HepG2 (cell line): Measurements from ENCODE around the gene NID1. TPM values are rescaled to one million over a fixed set of nuclear protein-coding genes. Genes with fewer than 3 reads are reported as not detected.

Experiments used
- AKAP8 ChIP-seq: sonication (generic); formaldehyde crosslinking; IDR thresholded peaks from 2 replicates; pipeline ENCODE4 v1.5.1; 2020; ENCODE audit warnings: mild to moderate bottlenecking, missing genetic modification reagents
- CHCHD3 ChIP-seq: sonication (generic); formaldehyde crosslinking; IDR thresholded peaks from 2 replicates; pipeline ENCODE4 v1.8.0; 2022; ENCODE audit warnings: mild to moderate bottlenecking, missing genetic modification reagents, moderate library complexity
- HMG20B ChIP-seq: conservative IDR thresholded peaks from 2 replicates; pipeline ENCODE4 v1.6.1; 2016; ENCODE audit warnings: missing genetic modification reagents, missing compliant biosample characterization
- NFIB ChIP-seq: sonication (generic); formaldehyde crosslinking; IDR thresholded peaks from 2 replicates; pipeline ENCODE4 v1.9.0; 2021; ENCODE audit warnings: missing genetic modification reagents, mild to moderate bottlenecking, borderline replicate concordance
- NR1H2 ChIP-seq: sonication (generic); formaldehyde crosslinking; IDR thresholded peaks from 2 replicates; pipeline ENCODE4 v1.8.1; 2022; ENCODE audit warnings: low read depth, missing genetic modification reagents, borderline replicate concordance
- REXO4 ChIP-seq: sonication (generic); formaldehyde crosslinking; IDR thresholded peaks from 2 replicates; pipeline ENCODE4 v1.8.0; 2022; ENCODE audit warnings: missing genetic modification reagents, mild to moderate bottlenecking, borderline replicate concordance
- SIN3B ChIP-seq: fragments of 150-350 bp; IDR thresholded peaks from 2 replicates; pipeline ENCODE4 v1.6.1; 2014; ENCODE audit warnings: low read length
- SIX4 ChIP-seq: sonication (generic); formaldehyde crosslinking; IDR thresholded peaks from 2 replicates; pipeline ENCODE4 v1.4.0; 2020; ENCODE audit warnings: missing genetic modification reagents
- ZNF10 ChIP-seq: sonication (generic); formaldehyde crosslinking; IDR thresholded peaks from 2 replicates; pipeline ENCODE4 v1.4.0; 2020; ENCODE audit warnings: mild to moderate bottlenecking, low read depth, missing genetic modification reagents, borderline replicate concordance
- ZNF253 ChIP-seq: sonication (generic); formaldehyde crosslinking; IDR thresholded peaks from 2 replicates; pipeline ENCODE4 v1.8.0; 2022; ENCODE audit warnings: mild to moderate bottlenecking, missing genetic modification reagents, borderline replicate concordance
- ZNF326 ChIP-seq: sonication (generic); formaldehyde crosslinking; IDR thresholded peaks from 2 replicates; pipeline ENCODE4 v1.4.0; 2020; ENCODE audit warnings: missing genetic modification reagents, borderline replicate concordance
- ZNF629 ChIP-seq: sonication (generic); formaldehyde crosslinking; conservative IDR thresholded peaks from 2 replicates; pipeline ENCODE4 v1.5.0; 2020; ENCODE audit warnings: missing genetic modification reagents
- polyA plus RNA-seq, 8 experiments: library from polyadenylated mRNA; depleted of rRNA in 3 of 8; stranded (reverse) in 7 of 8; unstranded in 1 of 8; fragments of >200 nt; fragmentation: Illumina TruSeq in 4 of 8; extraction: Trizol in 4 of 8; gene quantifications; 2 replicates each; pipeline versions ENCODE4 v1.2.1 to v1.2.3, GENCODE V29; 2011 to 2016; ENCODE audit warnings: low read depth in 4 of 8, missing spikeins in 1 of 8, mixed read lengths in 1 of 8; ENCODE audit not compliant: insufficient read depth in 1 of 8
- total RNA-seq, 5 experiments: library from RNA; depleted of rRNA; stranded (reverse); fragments of >200 nt; fragmentation: Illumina TruSeq; extraction: Trizol; gene quantifications; 2 replicates each; pipeline ENCODE4 v1.2.3, GENCODE V29; 2016; ENCODE audit warnings: low read depth in 1 of 5
- TF ChIP-seq, protein P1 (sequence below): sonication (generic); formaldehyde crosslinking; IDR thresholded peaks from 2 replicates; pipeline ENCODE4 v1.4.0; 2020; ENCODE audit warnings: low read depth, mild to moderate bottlenecking, missing genetic modification reagents
- TF ChIP-seq, protein P2 (sequence below): sonication (generic); formaldehyde crosslinking; IDR thresholded peaks from 2 replicates; pipeline ENCODE4 v1.4.0; 2020; ENCODE audit warnings: mild to moderate bottlenecking, missing genetic modification reagents
- TF ChIP-seq, protein P3 (sequence below): sonication (generic); formaldehyde crosslinking; conservative IDR thresholded peaks from 2 replicates; pipeline ENCODE4 v1.8.0; 2022; ENCODE audit warnings: missing genetic modification reagents
- TF ChIP-seq, protein P4 (sequence below): sonication (generic); formaldehyde crosslinking; IDR thresholded peaks from 2 replicates; pipeline ENCODE4 v1.4.0; 2020; ENCODE audit warnings: missing genetic modification reagents, borderline replicate concordance
- TF ChIP-seq, protein P5 (sequence below): sonication (generic); formaldehyde crosslinking; IDR thresholded peaks from 2 replicates; pipeline ENCODE4 v1.9.0; 2022; ENCODE audit warnings: low read depth, missing genetic modification reagents

NID1 gene
- total and polyA plus RNA-seq, 2 of the 13 experiments (the other 11 are each of a cell fraction or from before 2014, with no cell fraction given) = 50.2 to 56.1 TPM

DNA sequence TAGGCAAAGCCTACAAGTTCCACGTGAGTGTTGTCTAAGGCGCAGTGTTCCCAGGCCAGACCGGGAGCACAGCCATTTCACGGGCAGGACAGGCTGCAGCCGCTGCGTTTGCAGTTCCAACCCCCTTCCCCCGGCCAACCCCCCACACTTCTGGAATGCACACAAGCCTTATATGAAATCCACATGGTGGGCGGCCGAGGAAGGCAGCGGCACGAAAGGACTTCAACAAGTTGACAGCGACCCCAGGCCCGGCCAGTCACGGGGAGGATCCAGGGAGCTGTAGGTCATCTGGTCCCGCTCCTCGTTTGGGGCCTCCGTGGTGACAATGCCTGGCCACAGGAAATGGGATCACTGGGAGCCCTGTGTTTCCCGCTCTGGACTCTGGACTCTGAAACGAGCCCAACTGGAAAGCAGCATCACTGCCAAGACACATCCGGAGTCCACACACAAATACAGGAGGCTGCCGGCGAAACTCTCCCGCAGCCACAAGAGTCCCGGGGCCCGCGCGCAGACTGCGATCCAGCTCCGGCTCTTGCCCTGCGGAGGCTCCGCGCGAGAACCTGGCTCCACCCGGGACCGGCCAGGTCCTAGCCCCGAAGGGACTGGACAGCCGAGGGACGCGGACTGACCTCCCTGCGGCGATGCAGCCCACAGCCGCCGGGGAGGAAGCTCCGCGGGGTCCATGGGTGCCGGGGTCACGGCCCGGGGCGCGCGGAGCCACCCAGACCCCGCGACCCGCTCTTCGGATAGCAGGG is 794 bp downstream of the NID1 start (continued):
- TF ChIP-seq ZNF326 (CRISPR knock-in tag) (no peak), SIX4 (CRISPR knock-in tag) (peak; percentile 56; the same call in 1 of the 2 replicates), NFIB (CRISPR knock-in tag) (no peak), NR1H2 (CRISPR knock-in tag) (no peak), ZNF10 (CRISPR knock-in tag) (no peak), REXO4 (CRISPR knock-in tag) (0 out of 2 replicates have a peak, but pooled peaks have one; percentile 32), SIN3B (no peak), AKAP8 (CRISPR knock-in tag) (no peak), ZNF629 (CRISPR knock-in tag) (peak; percentile 84), CHCHD3 (CRISPR knock-in tag) (no peak), ZNF253 (CRISPR knock-in tag) (no peak), HMG20B (0 out of 2 replicates have a peak, but pooled peaks have one; percentile 55)
- TF ChIP-seq, protein P1, sequence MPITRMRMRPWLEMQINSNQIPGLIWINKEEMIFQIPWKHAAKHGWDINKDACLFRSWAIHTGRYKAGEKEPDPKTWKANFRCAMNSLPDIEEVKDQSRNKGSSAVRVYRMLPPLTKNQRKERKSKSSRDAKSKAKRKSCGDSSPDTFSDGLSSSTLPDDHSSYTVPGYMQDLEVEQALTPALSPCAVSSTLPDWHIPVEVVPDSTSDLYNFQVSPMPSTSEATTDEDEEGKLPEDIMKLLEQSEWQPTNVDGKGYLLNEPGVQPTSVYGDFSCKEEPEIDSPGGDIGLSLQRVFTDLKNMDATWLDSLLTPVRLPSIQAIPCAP = peak; percentile 87; the same call in 1 of the 2 replicates
- TF ChIP-seq, protein P2, sequence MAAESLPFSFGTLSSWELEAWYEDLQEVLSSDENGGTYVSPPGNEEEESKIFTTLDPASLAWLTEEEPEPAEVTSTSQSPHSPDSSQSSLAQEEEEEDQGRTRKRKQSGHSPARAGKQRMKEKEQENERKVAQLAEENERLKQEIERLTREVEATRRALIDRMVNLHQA (CRISPR knock-in tag) = 0 out of 2 replicates have a peak, but pooled peaks have one; percentile 57
- TF ChIP-seq, protein P3, sequence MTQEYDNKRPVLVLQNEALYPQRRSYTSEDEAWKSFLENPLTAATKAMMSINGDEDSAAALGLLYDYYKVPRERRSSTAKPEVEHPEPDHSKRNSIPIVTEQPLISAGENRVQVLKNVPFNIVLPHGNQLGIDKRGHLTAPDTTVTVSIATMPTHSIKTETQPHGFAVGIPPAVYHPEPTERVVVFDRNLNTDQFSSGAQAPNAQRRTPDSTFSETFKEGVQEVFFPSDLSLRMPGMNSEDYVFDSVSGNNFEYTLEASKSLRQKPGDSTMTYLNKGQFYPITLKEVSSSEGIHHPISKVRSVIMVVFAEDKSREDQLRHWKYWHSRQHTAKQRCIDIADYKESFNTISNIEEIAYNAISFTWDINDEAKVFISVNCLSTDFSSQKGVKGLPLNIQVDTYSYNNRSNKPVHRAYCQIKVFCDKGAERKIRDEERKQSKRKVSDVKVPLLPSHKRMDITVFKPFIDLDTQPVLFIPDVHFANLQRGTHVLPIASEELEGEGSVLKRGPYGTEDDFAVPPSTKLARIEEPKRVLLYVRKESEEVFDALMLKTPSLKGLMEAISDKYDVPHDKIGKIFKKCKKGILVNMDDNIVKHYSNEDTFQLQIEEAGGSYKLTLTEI = no peak; the same call in 1 of the 2 replicates
- TF ChIP-seq, protein P4, sequence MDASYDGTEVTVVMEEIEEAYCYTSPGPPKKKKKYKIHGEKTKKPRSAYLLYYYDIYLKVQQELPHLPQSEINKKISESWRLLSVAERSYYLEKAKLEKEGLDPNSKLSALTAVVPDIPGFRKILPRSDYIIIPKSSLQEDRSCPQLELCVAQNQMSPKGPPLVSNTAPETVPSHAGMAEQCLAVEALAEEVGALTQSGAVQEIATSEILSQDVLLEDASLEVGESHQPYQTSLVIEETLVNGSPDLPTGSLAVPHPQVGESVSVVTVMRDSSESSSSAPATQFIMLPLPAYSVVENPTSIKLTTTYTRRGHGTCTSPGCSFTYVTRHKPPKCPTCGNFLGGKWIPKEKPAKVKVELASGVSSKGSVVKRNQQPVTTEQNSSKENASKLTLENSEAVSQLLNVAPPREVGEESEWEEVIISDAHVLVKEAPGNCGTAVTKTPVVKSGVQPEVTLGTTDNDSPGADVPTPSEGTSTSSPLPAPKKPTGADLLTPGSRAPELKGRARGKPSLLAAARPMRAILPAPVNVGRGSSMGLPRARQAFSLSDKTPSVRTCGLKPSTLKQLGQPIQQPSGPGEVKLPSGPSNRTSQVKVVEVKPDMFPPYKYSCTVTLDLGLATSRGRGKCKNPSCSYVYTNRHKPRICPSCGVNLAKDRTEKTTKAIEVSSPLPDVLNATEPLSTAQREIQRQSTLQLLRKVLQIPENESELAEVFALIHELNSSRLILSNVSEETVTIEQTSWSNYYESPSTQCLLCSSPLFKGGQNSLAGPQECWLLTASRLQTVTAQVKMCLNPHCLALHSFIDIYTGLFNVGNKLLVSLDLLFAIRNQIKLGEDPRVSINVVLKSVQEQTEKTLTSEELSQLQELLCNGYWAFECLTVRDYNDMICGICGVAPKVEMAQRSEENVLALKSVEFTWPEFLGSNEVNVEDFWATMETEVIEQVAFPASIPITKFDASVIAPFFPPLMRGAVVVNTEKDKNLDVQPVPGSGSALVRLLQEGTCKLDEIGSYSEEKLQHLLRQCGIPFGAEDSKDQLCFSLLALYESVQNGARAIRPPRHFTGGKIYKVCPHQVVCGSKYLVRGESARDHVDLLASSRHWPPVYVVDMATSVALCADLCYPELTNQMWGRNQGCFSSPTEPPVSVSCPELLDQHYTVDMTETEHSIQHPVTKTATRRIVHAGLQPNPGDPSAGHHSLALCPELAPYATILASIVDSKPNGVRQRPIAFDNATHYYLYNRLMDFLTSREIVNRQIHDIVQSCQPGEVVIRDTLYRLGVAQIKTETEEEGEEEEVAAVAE (CRISPR knock-in tag) = peak; percentile 85
- TF ChIP-seq, protein P5, sequence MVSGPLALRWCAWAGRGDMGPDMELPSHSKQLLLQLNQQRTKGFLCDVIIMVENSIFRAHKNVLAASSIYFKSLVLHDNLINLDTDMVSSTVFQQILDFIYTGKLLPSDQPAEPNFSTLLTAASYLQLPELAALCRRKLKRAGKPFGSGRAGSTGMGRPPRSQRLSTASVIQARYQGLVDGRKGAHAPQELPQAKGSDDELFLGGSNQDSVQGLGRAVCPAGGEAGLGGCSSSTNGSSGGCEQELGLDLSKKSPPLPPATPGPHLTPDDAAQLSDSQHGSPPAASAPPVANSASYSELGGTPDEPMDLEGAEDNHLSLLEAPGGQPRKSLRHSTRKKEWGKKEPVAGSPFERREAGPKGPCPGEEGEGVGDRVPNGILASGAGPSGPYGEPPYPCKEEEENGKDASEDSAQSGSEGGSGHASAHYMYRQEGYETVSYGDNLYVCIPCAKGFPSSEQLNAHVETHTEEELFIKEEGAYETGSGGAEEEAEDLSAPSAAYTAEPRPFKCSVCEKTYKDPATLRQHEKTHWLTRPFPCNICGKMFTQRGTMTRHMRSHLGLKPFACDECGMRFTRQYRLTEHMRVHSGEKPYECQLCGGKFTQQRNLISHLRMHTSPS (CRISPR knock-in tag) = no peak
